Glutamatergic neuron (in vitro differentiated cells): ENCODE measurements around the gene TAF1B. TPM values are rescaled to one million over a fixed set of nuclear protein-coding genes. Genes with fewer than 3 reads are reported as not detected.

Source experiments
- DNase-seq: peaks from one replicate; pipeline ENCODE4 v3.0.0; 2022
- H3K27ac Mint-ChIP-seq: one replicate; pipeline ENCODE4 v1.8.0; 2020; ENCODE audit warnings: mild to moderate bottlenecking, mixed read lengths, inconsistent platforms; ENCODE audit not compliant: unreplicated experiment
- H3K27me3 Mint-ChIP-seq: one replicate; pipeline ENCODE4 v1.8.0; 2020; ENCODE audit warnings: mild to moderate bottlenecking, moderate library complexity, mixed read lengths, inconsistent platforms; ENCODE audit not compliant: unreplicated experiment
- H3K36me3 Mint-ChIP-seq: one replicate; pipeline ENCODE4 v1.8.0; 2020; ENCODE audit warnings: mild to moderate bottlenecking, mixed read lengths, inconsistent platforms; ENCODE audit not compliant: unreplicated experiment
- H3K4me1 Mint-ChIP-seq: one replicate; pipeline ENCODE4 v1.8.0; 2020; ENCODE audit warnings: mild to moderate bottlenecking, low read depth, mixed read lengths, inconsistent platforms; ENCODE audit not compliant: unreplicated experiment
- H3K4me3 Mint-ChIP-seq: one replicate; pipeline ENCODE4 v1.8.0; 2020; ENCODE audit warnings: mild to moderate bottlenecking, mixed read lengths, inconsistent platforms; ENCODE audit not compliant: unreplicated experiment
- H3K9me3 Mint-ChIP-seq: one replicate; pipeline ENCODE4 v1.8.0; 2020; ENCODE audit warnings: mild to moderate bottlenecking, moderate library complexity, mixed read lengths, inconsistent platforms; ENCODE audit not compliant: unreplicated experiment
- total RNA-seq: library from RNA; stranded (reverse); fragmentation: NEBNext Ultra II Directional; extraction: Animal tissue kit (Norgen Biotek cat#: 25700); gene quantifications from one replicate; pipeline ENCODE4 v1.2.1, GENCODE V29; 2021; ENCODE audit not compliant: unreplicated experiment
- TF ChIP-seq, protein P1 (sequence below): fragments of 200-600 bp; sonication (generic); IDR thresholded peaks from one replicate; pipeline ENCODE4 v1.5.0; 2021; ENCODE audit not compliant: partially characterized antibody, unreplicated experiment

The TAF1B gene
- total RNA-seq, 1 donor from 2014 or later: 16.7 TPM

DNA sequence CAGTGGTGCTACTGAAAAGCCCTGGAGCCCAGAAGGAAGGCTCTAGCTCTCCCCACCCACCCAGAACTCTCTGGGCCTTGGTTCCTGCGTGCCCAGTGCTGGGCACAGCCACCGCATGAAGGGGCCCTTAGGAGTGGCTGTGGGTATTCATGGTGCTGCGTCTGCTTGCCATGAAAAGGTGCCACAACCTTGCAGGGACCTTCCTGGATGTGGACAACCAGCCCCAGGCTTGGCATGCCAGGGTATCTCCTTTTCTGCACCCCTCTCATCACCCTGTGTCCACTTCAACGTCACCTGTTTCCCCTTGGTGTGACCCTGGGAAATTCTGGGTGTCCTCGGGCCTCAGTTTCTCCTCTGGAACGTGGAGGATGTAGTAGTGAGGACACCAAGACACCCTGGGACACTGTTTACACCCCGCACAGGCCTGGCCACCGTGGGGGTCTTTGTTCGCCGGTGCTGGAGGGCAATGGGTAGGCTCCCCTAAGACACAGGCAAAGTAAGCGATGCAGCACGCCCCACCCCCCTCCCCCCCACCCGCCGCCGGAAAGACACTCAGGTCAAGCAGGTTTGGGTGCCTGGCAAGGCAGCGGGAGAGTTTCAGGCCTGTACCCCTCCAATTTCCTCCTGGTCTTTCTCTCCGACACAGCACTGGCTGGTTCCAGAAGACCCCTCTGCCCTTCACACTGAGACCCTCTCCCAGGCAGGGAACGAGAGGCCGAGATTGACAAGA lies 34.8 kb upstream of the TAF1B start:
- no peak overlapping the region for H3K4me3 Mint-ChIP-seq
- DNase-seq: no peak
- H3K27me3 Mint-ChIP-seq: peaks cover 5% of the 10 kb centered on the region
- H3K9me3 Mint-ChIP-seq: peaks cover 3% of the 10 kb centered on the region
- H3K4me1 Mint-ChIP-seq: no peaks in the 10 kb centered on the region
- H3K36me3 Mint-ChIP-seq: no peaks in the 10 kb centered on the region
- TF ChIP-seq, protein P1, sequence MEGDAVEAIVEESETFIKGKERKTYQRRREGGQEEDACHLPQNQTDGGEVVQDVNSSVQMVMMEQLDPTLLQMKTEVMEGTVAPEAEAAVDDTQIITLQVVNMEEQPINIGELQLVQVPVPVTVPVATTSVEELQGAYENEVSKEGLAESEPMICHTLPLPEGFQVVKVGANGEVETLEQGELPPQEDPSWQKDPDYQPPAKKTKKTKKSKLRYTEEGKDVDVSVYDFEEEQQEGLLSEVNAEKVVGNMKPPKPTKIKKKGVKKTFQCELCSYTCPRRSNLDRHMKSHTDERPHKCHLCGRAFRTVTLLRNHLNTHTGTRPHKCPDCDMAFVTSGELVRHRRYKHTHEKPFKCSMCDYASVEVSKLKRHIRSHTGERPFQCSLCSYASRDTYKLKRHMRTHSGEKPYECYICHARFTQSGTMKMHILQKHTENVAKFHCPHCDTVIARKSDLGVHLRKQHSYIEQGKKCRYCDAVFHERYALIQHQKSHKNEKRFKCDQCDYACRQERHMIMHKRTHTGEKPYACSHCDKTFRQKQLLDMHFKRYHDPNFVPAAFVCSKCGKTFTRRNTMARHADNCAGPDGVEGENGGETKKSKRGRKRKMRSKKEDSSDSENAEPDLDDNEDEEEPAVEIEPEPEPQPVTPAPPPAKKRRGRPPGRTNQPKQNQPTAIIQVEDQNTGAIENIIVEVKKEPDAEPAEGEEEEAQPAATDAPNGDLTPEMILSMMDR: no peak
- H3K27ac Mint-ChIP-seq: no peak overlapping the region

GRCh38 chr2:9809064-9809356 lies 34.3 kb upstream of the TAF1B start:
- no peaks in the 10 kb centered on the region for H3K36me3 Mint-ChIP-seq
- H3K27me3 Mint-ChIP-seq: peaks cover 5% of the 10 kb centered on the region
- TF ChIP-seq, protein P1: no peak
- DNase-seq: no peak
- no peak overlapping the region for H3K27ac Mint-ChIP-seq
- peaks cover 3% of the 10 kb centered on the region for H3K9me3 Mint-ChIP-seq
- no peak overlapping the region for H3K4me3 Mint-ChIP-seq
- no peaks in the 10 kb centered on the region for H3K4me1 Mint-ChIP-seq

DNA sequence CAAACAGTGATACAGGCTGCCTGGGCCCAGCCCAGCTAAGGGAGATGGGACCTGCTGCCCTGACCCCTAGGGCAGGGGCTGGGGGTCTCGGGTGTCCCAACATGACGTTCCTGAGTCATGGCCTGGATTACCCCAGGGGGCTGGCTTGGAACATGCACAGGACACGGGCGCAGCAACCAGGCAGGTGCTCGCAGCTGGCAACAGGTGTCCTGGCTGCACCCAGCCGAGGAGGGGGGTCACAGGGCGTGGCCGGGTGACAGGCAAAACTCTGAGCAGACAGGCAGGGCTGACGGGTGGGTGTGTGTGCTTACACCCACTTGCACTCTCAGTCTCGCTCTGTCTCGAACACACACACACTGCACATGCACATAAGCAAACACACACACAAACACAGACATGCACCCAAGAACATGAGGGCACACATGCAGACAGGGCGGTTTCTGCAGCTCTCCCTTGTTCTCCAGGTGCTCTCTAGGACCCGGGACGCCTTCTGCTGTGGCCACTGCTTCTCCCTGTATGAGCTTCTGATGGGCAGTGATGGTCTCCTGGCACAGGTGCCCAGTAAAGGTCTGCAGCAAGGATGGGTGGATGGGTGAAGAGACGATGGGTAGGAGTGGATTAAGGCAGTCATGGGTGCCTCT lies 33.7 kb upstream of the TAF1B start:
- Mint-ChIP-seq H3K9me3 (peaks cover 3% of the 10 kb centered on the region), H3K27ac (no peak overlapping the region), H3K4me3 (no peak overlapping the region), H3K36me3 (no peaks in the 10 kb centered on the region), H3K4me1 (no peaks in the 10 kb centered on the region), H3K27me3 (peaks cover 5% of the 10 kb centered on the region)
- TF ChIP-seq, protein P1: no peak
- DNase-seq: no peak

- peaks cover 5% of the 10 kb centered on the region for H3K27me3 Mint-ChIP-seq
- TF ChIP-seq, protein P1: no peak
- H3K27ac Mint-ChIP-seq: no peak overlapping the region
- no peak for DNase-seq
- peaks cover 3% of the 10 kb centered on the region for H3K9me3 Mint-ChIP-seq
- no peaks in the 10 kb centered on the region for H3K36me3 Mint-ChIP-seq
- no peaks in the 10 kb centered on the region for H3K4me1 Mint-ChIP-seq
- H3K4me3 Mint-ChIP-seq: no peak overlapping the region
Observed at GRCh38 chr2:9811216-9811615, 32.1 kb upstream of the TAF1B start.
